ELF-1 (cell line): ENCODE data around the gene RNF222.
A peak's percentile ranks its signal among the peaks of the same experiment; 100 is the strongest.

ENCODE experiments used
- DNase-seq: peaks from one replicate; pipeline ENCODE4 v3.0.0-alpha.2; 2016; ENCODE audit warnings: low read depth, low spot score

RNF222 gene

DNA sequence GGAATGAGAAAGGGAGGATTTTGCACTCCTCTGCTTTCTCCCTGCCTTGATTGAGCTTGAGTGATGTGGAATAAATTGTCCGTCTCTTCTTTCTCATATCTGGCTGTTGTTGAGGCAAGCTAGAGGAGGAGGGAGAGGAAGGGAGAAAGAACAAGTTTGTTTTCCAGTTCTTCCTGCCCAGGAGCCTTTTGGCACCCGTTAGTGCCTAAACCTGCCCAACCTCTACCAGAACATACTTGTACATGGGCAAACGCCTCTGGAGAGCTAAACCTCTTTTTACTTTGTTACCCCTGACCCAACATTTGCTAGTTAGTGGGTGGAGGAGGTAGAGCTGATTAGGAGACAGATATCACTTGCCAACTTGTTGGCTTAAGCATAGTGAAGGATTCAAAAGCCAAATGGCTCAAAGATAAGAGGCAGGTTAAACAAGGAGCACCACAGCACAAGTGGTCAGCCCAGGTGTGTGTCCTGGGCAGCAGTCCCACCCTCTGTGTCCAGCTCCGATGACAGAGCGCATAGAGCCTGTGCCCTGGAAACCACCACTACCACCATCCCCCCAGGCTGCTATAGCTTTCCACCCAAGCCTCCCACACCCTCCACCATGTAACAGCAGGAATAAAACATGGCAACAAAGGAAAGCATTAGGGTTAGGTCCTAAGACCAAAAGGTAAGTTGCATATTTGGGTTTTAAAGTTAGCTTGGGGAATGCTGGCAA, 51.5 kb downstream of the RNF222 start:
- DNase-seq, result no peak

DNA sequence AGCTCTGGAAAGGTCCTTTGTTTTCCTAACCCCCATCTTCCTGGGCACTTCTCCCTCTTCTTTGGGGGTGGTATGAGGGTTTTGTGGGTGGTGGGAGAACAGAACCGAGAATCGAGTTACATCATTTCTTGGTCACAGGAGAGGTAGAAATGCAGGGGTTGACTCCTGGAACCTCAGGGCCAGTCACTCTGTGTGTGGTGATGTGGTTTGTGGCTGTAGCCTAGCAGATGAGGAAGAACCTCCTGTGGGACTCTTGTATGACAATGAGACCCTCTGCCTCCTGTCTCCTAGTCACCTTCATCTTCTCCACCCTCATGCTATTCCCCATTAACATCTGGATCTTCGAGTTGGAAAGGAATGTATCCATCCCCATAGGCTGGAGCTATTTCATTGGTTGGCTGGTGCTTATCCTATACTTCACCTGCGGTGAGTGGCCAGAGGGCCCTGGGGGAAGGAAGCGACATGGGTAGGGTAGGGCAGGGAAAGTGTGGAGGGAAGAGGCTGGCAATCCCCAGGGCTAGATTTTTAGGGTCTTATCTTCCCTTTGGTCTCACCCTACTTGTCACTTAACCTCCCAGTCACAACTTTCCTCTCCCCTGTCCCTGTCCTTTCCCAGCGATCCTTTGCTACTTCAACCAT, 52.5 kb downstream of the RNF222 start:
- no peak for DNase-seq

GRCh38 chr17:8341456-8341855, 56.2 kb downstream of the RNF222 start:
- DNase-seq, result peak; percentile 62
